Body of pancreas (tissue), 4 donors: Measurements from ENCODE around the gene PLA2G4B.

Experiments used
- CTCF ChIP-seq, 7 experiments: fragments of 450-650 bp in 4 of 7; fragments of 200-600 bp in 3 of 7; sonication (generic) in 3 of 7; IDR thresholded peaks; one replicate each; pipeline ENCODE4 v1.5.1; 2016 to 2019; ENCODE audit warnings: antibody characterized with exemption in 7 of 7
- POLR2A ChIP-seq, 3 donors: fragments of 450-650 bp; IDR thresholded peaks; one replicate each; pipeline ENCODE4 v1.6.1; 2016; ENCODE audit warnings: antibody characterized with exemption in 3 of 3, mild to moderate bottlenecking in 2 of 3

DNA sequence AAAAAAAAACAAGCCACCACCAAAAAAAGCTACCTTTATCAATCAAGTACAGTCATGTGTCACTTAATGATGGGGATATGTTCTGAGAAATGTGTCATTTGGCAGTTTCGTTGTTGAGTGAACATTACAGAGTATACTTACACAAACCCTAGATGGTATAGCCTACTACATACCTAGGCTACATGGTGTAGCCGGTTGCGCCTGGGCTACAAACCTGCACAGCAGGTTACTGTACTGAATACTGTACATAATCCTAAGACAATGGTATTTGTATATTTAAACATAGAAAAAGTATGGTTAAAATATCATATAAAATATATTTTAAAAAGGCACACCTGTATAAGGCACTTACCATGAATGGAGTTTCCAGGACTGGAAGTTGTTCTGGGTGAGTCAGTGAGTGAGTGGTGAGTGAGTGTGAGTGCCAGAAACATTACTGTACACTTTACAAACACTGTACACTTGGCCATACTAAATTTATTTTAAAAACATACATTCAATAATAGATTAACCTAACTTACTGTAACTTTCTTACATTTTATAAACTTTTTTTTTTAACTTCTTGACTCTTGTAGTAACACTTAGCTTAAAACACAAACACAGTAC is 36.7 kb upstream of the PLA2G4B start:
- TF ChIP-seq CTCF (IDR thresholded peaks at IDR 0.05) (no peak), POLR2A (IDR thresholded peaks at IDR 0.05) (no peak)
